GM03348 (cell line): Measurements from ENCODE around the gene TBC1D1.

Experiments used
- DNase-seq: peaks from one replicate; pipeline ENCODE4 v3.0.0; 2012; ENCODE audit warnings: low spot score

The TBC1D1 gene

DNA sequence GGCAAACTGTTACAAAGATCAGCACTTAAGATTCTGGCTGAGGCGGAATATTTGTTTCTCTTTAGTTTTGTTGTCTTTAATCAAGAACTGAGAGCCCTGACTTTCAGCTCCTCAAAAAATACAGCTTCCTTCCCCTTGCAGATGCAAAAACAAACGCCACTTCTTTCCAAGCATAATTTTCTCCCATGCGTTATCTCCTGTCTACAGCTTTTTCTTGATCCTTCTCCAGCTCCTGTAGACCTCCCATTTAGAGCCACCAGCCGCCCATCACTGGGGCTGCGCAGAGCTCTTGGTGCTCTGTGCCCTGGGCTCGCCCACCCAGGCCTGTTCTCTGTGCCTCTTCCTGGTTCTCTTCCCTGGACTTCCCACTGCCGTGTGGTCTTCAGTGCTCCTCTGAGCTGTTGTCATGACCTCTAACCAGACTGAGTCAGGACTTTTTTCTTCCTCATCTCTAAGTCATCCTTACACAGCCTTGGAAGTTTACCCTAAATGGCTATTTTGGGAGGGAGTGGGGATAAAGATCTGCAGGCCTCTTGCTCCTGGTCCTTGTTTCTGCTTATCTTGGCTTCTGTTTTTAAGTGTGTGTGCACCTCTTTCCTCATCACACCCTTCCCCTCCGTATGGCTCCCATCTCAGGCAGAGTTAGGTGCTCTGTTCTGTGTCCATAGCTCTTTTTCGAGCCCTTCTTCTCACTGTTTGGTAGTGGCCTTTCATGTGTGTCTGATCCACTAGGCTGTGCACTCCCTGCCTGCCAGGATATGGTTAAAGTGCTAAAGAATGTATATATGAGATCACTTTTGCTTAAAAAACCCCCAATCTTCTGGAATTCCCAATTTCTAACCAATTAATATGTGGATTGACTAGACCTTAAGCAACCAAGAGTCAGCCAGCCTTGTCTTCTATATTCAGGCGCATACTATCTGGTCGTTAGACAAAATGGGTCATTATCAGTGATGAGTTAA, 191.8 kb downstream of the TBC1D1 start:
- DNase-seq, result peak; percentile 62

DNA sequence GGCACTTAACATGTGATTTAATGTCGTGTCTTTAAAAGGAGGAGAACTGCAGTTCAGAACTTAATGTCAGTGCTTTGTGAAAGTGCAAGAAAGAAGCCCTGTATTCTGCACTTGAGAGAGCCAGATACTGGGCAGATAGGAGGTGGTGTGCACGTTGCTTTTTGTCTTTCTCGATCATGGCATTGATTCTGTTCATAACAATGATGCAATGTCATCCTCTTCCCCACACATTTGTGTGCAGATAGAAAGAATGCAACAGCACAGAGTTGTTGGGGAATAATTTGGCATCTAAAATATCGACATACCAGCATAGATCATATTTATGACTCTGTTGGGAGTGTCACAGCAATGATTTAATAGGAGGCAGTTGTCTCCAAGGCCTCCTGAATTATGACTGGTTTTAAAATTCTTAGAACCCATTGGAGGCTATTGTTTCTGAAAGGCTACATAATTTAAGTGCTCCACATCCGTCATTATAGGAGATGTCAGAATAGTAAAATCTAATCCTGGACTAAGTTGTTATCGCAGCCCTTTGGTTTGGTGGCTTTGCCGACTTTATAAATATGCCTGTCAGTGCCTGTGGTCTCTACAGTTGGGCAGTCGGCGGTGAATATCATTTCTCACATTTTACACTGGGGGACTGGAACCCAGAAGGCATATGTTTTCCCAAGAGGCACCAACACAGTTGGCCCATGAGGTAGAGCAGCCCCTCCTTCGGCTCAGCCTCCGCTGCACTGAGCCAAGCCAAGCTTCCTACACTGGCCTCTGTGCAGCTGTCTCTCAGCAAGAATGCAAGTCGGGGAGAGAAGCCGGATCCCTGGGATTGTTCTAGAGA, 194.2 kb downstream of the TBC1D1 start:
- DNase-seq, result peak; percentile 72

- peak; percentile 26 for DNase-seq
Measured at GRCh38 chr4:38085751-38086150, 194.9 kb downstream of the TBC1D1 start.

DNA sequence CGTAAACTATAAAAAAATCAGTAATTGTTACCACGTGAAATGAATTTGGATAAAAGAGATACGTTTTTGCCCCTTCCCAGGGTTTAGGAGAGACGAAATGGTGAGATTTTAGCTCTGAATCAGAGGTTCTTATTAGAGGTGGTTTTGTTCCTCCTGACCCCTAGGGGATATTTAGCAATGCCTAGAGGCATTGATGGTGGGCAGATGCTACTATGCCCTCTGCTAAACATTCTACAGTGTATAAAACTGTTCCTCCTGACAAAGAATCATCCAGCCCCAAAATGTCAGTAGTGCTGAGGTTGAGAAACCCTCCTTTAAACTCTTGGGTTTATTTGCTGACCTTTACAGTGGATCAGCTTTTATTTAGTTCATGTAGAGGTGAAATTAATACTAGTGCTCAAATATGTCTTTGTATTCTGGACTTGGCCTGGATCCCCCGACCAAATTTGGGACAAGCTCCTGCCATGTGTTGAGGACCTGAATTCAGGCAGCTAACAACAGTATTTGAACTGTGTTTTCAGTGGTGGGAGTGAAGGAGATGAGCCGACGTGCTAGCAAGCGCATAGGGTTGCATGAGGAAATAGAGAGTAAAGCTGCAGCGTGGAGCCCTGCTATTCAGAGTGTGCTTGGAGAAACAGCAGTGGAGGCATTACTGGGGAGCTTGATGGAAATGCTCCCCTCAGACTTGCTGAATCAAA, 195.4 kb downstream of the TBC1D1 start:
- DNase-seq, result no peak

DNA sequence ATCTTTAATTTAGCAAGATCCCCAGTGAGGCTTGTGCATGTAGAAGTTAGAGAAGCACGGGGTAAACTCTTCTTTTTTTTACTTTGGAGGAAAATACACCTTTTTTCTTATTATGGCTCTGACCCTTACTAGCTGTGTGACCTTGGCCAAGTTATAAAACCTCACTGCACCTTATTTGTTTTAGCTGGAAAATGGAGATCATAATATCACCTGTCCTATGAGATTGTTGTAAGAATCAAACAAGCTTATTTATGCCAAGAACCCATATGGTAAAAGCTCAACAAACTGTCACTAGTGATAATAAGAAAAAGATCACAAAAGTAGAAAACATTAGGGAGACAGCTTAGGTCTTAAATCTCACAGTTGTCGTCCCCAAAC, 196.0 kb downstream of the TBC1D1 start:
- DNase-seq, result no peak

DNA sequence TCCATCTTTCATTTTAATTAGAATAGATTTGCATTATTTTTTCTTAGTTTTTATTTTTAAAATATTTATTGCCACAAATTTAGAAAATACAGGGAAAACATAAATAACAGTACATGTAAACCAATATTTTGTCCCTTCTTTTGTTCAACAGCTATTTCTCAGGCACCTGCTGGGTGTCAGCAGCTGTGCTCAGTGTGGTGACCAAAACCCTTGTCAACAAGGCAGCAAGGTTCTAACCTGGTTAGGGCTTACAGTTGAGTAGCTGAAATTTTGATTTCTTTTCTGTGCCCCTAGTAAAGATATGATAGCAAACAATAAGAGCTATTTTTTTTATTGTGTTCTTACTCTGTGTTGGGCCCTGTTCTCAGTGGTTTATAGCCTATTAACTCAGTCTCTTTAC, 197.4 kb downstream of the TBC1D1 start:
- no peak for DNase-seq

DNA sequence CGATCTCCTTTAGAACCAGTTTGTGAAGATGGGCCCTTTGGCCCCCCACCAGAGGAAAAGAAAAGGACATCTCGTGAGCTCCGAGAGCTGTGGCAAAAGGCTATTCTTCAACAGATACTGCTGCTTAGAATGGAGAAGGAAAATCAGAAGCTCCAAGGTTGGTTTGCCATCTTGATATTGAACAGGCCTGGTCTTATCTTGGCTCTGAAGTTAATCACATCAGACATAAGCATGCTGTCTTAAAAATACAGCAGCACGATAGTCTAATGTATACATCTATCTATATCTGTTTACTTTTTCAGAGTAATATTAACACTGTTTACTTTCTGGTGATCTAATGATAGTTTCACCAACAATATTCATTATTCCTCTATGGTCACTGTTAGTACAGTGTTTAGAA, 199.1 kb downstream of the TBC1D1 start:
- no peak for DNase-seq

DNA sequence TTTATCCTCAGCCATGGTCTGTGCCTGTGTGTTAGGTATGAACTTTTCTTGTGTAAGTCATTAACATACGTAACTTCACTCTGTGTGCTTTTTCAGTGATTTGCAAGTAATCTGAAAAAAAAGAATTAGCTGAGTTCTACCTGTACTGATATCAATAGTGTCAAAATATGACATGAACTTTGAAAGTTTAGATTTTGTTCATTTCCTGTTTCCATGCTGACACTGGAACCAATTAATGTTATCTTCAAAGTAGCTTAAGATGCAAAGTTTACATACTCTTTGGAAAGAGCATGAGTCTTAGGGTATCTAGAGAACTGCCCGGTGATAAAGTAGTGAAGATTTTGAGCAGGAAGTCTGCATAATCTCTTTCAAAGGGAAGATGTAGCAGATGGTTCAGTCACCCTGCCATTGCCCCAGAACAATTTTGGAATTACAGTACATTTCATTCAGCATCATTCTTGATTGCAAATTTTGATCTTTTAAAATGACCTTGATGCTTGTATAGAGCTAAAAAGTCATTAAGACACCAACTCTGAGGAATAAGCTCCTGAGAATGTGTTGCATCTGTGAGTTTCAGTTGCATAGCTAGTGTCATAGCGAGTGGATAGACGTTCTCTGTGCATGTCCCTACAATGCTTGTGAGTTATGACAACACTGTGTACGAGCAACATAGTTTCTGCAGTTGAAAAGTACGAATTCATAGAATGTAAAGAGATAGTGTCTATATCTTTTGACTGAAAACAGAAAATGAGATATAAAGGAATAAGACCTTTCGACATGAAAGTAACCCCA, 199.8 kb downstream of the TBC1D1 start:
- DNase-seq, result no peak

DNA sequence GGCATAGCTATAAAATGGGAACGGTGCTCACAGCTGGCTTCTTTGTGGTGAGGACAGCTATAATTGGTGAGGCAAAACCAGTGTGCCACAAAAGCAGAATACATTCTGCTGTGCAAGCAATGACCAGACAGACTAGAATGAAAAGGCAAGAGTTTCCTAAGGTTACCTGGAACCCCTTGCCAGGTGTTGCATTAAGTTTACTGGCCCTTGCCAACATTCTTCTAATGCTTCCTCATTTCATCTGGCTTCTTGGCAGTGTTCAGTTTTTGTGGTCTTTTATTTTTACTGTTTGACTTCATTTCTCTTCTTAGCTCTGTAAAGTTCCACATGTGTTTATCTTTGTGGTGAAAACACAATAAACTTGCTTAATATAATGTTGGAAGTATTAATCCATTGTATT, 200.8 kb downstream of the TBC1D1 start:
- peak; percentile 29 for DNase-seq

- no peak for DNase-seq
Measured at GRCh38 chr4:38092701-38093100, 201.8 kb downstream of the TBC1D1 start.

- no peak for DNase-seq
Measured at GRCh38 chr4:38094419-38094818, 203.5 kb downstream of the TBC1D1 start.

DNA sequence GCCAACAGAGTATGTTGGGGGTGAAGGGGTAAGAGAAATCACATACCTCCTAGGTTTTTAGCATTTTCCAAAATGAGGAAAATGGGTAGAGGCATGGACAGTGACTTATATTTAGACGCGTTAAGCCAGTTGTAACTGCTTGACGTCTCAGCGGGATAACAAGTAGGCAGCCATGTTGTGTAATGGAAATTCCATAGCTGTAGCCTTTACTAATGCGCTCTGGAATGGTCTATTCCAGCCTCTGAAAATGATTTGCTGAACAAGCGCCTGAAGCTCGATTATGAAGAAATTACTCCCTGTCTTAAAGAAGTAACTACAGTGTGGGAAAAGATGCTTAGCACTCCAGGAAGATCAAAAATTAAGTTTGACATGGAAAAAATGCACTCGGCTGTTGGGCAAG, 204.8 kb downstream of the TBC1D1 start:
- DNase-seq, result no peak

GRCh38 chr4:38097818-38098217, 206.9 kb downstream of the TBC1D1 start:
- DNase-seq, result no peak

DNA sequence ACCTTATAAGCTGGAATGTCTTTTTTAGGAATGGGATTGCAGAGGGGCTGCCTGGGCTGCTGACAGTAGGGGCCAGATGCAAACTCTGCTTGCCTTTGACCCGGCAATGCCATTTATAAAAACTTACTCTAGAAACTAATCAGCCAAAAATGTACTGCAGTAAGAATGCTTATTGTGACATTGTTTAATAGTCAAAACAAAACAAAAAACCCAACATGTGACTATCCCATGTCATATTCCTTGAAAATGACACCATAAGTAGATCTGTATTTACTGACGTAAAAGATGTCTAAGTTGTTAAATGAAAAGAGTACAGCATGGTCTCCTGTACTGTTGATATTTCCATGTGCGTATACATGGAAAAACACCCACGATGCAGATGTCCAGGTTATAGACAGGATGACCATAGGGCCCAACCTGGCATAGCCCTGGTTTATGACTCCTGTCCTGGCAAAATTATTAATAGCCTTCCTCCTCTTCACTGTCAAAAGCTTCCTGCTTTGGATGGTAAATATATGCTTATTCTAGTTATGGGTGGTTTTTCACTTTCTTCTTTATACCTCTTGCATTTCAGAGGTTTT, 208.2 kb downstream of the TBC1D1 start:
- DNase-seq, result no peak

DNA sequence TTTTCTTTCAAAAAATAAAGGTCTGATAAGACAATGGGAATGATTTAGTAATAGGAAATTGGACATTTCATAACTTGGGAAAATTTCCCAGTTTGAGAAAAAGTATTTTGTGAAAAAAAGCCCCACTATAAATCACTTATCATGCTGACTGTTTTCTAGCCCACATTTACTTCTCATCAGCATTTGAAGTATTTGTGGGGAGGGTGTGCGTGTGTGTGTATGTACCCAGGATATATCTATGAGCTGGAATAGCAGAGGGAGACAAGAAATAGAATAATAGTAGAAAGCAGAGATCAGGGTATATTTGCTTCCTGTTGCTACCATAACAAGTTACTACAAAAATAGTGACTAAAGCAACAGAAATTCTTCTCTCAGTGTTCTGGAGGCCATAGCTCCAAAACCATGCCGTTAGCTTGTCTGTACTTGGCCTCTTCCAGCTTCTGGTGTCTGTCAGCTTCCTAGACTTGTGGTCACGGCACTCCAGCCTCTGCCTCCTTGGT, 209.1 kb downstream of the TBC1D1 start:
- DNase-seq, result peak; percentile 74

DNA sequence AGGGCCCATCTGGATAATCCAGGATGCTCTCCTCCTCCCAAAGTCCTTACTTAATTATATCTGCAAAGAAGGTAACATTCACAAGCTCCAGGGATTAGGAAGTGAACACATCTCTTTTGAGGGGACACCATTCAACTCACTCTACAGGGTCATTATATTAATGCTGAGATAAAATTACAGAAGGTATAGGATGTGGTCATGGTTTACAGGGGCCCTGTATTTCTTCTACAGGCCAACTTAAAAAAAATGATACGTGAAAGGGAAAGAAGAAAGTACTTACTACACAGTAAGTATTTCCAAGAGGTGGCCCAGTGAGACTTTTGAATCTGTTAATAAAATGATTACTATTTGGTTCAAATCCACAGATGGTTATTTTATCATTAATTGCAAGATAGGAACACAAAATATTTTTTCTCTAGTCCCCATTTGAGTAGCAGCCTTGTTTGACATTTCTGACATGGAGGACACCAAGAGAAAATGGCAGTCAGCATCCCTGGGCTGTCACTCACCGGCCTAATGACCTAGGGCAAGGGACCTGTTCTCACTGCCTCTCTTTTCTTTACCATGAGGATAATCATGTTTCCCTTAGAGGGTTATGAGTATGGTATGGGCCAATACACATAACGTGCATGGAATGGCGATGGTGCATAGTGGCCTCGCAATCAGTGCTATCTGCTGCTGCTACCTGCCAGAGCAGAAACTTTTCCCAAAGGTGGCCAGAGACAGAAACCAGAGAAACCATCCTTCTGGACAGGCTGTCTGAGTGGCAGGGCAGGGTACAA, 209.8 kb downstream of the TBC1D1 start:
- DNase-seq, result no peak

- DNase-seq, result peak; percentile 48
Measured at GRCh38 chr4:38101563-38101962, 210.7 kb downstream of the TBC1D1 start.

DNA sequence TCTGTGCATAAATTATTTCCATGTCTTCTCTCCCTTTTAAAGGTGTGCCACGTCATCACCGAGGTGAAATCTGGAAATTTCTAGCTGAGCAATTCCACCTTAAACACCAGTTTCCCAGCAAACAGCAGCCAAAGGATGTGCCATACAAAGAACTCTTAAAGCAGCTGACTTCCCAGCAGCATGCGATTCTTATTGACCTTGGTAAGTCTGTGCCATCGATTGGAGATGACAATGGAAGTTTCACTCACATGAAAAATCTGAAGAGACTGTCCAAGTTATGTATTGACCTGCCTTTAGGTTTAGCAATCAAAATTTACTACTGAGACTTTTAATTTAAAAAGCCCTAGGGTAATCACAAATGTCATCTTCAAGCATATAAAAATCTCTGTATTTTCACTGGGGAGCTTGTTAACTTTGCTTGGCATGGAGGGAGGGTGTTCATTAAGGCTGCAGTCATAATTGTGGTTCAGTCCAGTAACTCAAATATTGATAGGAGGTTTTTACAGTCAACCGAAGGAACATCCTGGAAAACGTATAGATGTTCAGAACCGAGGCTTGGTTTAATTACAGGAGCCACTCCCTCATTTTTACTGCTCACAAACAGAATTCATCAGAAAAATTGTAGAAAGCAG, 212.2 kb downstream of the TBC1D1 start:
- DNase-seq, result no peak

GRCh38 chr4:38105475-38106220, 214.8 kb downstream of the TBC1D1 start:
- DNase-seq, result no peak
